Measurements from ENCODE around the gene EPN3.

DNA sequence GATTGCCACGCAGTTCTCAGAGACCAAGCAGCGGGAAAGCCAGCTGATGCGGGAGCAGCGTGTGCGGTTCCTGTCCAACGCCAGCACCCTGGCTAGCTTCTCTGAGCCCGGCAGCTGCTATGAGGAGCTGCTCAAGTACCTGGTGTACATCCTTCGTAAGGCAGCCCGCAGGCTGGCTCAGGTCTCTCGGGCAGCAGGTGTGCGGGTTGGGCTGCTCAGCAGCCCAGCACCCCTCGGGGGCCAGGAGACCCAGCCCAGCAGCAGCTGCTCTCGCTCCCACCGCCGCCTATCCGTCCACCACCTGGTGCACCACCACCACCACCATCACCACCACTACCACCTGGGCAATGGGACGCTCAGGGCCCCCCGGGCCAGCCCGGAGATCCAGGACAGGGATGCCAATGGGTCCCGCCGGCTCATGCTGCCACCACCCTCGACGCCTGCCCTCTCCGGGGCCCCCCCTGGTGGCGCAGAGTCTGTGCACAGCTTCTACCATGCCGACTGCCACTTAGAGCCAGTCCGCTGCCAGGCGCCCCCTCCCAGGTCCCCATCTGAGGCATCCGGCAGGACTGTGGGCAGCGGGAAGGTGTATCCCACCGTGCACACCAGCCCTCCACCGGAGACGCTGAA, 43.2 kb downstream of the EPN3 start:
- TF ChIP-seq, protein P1, sequence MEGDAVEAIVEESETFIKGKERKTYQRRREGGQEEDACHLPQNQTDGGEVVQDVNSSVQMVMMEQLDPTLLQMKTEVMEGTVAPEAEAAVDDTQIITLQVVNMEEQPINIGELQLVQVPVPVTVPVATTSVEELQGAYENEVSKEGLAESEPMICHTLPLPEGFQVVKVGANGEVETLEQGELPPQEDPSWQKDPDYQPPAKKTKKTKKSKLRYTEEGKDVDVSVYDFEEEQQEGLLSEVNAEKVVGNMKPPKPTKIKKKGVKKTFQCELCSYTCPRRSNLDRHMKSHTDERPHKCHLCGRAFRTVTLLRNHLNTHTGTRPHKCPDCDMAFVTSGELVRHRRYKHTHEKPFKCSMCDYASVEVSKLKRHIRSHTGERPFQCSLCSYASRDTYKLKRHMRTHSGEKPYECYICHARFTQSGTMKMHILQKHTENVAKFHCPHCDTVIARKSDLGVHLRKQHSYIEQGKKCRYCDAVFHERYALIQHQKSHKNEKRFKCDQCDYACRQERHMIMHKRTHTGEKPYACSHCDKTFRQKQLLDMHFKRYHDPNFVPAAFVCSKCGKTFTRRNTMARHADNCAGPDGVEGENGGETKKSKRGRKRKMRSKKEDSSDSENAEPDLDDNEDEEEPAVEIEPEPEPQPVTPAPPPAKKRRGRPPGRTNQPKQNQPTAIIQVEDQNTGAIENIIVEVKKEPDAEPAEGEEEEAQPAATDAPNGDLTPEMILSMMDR (IDR thresholded peaks at IDR 0.05) = peak; percentile 51
- no peak for TF ChIP-seq ZFX (IDR thresholded peaks at IDR 0.05; ENCODE audit: borderline replicate concordance)
